Testis (tissue), 2 donors: ENCODE measurements around the gene RASAL1.

Source experiments
- CTCF ChIP-seq, 3 experiments: fragments of 450-650 bp in 2 of 3; fragments of 200-600 bp in 1 of 3; sonication (generic) in 1 of 3; IDR thresholded peaks; one replicate each; pipeline ENCODE4 v1.5.1; 2016 to 2019; ENCODE audit warnings: antibody characterized with exemption in 3 of 3, mild to moderate bottlenecking in 2 of 3, moderate library complexity in 1 of 3
- POLR2A ChIP-seq: fragments of 450-650 bp; IDR thresholded peaks from one replicate; pipeline ENCODE4 v1.6.1; 2017; ENCODE audit warnings: antibody characterized with exemption, mild to moderate bottlenecking, moderate library complexity

GRCh38 chr12:113140706-113141105, 5.1 kb upstream of the RASAL1 start:
- TF ChIP-seq POLR2A, result no peak
- no peak for TF ChIP-seq CTCF (IDR thresholded peaks at IDR 0.05)
